NCI-H774 (cell line): Measurements from ENCODE around the gene MEFV.

Experiments used
- DNase-seq: peaks from one replicate; lab custom pipeline; 2025; lab: John Stamatoyannopoulos, UW

The MEFV gene

DNA sequence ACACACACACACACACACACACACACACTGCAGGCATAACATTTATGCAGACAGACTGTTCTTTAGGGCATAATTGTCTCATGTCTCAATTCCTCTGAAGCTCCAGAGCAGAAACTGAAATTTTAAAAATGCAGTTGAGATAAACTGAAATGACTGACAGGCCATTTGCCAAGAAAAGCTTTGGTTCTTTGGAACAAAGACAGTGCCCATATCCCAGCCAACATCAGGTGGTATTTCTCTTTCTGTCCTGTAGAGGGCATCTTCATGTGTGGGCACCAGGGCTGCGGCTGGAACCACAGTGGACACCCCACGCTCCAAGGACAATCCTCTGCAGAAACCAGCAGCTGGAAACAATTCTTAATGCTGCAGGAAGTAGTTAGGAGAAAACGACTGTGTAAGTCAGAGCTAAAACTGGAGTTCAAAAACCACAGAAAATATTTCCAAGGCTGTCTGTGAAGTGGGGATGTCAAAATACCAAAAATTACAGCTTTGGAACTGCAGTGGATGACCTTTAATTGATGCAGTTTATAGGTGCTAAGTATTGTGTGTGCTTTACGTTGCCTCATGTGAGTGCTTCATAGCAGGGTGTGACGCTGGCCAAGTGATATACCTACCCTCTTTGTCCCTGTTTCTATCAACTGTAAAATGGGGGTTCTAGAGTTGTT is 10.6 kb upstream of the MEFV start:
- no peak for DNase-seq

DNA sequence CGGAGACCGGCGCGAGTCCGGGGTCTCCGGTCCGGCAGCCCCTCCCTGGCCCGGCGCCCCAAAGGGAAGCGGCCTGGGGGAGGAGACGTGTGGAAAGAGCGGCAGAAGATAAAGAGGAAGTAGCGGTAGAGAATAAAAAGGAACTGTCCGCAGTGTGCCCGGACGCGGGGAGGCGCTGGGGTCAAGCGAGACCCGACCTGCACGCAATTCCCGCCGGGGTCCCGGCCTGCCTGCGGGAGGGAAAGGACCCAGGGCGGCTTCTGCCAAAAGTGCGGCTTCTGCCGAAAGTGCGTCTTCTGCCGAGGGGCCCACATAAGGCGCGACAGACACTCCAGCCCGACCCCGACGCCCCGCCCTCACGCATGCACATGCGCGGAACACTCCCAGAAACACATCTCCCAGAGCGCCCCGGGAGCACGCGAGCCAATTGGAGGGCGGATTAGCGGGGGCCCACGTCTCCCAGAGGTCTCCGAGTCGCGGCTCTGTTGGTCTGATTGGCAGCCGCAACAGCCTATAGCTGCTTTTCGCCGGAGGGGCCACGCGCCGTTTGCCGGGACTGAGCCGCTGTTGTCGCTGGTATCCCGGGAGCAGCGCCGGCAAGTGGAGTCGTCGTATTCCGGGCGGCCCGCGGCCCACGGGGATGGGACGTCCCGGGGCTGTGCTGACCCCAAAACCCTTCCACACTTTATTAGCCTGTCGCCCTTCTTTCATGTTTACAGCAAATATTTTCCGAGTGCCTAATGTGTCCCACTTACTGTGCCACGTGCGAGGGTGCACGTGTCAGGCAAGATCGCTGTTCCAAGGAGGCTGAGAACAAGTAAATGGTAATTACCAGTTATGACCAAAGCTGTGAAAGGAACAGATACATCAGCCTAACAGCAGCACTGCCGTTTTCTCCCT is 8.0 kb upstream of the MEFV start:
- peak; percentile 96 for DNase-seq

DNA sequence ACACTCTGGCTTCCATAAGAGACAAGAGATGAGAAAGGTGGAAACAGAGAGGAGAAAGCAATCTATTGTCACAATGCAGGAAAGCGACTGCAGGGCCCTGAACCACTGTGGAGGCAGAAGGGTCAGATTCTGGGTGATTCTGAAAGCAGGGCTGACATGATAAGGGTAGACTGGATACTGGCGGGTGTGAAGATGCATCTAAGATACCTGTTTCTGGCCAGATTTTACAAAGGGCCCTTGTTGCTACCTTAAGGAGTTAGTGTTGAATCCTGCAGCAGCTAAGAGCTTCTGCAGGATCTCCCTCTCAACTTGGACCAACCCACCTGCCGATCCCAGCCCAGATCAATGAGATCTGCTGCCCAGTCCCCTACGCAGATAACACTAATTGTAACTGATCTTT is 6.1 kb upstream of the MEFV start:
- no peak for DNase-seq

DNA sequence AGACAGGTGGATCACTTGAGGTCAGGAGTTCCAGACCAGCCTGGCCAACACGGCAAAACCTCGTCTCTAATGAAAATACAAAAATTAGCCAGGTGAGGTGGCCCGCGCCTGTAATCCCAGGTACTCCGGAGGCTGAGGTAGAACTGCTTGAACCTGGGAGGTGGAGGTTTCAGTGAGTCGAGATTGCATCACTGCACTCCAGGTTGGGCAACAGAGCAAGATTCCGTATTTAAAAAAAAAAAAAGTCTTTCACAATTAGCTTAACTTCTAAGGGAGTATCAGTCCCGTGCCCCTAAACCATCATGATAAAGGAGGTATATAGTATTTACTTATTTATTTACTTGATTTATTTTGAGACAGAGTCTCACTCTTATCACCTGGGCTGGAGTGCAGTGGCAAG is 3.4 kb upstream of the MEFV start:
- DNase-seq, result no peak

DNA sequence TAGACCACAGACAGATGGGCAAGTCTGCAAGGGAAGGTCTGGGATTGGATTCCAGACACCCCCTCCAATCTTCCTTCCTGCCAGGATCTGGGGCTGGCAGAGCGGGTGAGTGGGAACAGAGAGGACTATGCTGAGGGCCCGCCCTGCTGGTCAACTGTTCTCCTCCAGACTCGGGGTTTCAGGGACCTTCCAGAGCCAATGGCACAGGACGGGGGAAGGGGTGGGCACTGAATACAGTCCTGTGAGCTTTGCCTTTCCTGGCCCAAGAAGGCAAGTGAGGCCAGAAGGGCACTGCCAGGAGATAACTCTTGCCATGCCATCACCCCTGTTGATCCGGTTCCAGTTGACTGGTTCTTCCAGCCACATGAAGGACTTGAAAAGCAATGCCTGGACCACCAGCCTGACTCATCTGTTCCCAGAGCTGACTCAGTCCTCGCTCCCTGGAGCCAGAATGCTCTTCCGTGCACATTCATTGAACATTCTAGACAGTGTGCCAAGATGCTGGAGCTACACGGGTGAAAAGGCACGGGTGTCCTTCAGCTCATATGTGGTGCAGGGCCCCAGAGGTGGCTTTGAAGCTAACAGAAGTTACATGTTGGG is 533 bp upstream of the MEFV start:
- no peak for DNase-seq

- no peak for DNase-seq
Observed at GRCh38 chr16:3254309-3254708, 2.1 kb downstream of the MEFV start.

DNA sequence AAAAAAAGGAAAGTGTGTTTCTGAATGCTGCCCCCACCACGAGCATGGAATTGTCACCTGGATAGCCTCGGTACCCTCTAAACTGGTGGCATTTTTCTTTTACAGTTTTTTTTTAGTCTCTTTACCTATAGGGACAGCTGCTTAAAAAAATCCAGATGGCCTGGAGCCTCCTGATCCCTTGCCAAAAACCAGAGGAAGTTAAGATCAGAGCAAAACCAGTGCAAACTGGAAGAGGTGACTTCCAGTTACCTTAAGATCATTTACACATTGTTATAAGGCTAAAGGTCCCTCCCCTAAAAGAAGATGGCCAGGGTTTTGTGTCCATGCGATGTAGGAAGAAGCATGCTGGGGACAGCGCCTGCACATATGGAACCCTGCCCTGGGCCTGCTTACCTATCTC is 3.5 kb downstream of the MEFV start:
- no peak for DNase-seq

GRCh38 chr16:3249451-3249850 is 7.0 kb downstream of the MEFV start:
- DNase-seq, result no peak

DNA sequence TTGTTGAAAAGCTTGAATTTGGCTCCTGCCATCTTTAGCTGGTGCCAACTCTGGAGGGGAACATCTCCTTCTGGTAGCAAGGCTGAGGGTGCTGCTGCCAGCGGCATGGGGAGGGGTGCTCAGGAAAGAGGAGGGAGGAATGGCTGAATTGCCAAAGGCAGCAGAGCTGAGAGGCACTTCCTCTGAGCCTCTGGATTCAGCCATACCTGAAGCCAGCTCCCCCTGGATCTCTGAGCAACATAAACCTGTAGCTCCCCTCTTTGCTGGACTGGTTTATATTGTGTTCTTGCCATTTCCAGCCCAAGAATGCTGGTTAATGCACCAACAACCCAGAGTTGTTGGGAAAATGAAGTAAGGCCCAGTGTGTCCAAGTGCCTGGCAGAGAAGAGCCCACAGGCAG is 7.4 kb downstream of the MEFV start:
- DNase-seq, result no peak

GRCh38 chr16:3248596-3248995 is 7.8 kb downstream of the MEFV start:
- DNase-seq, result no peak

DNA sequence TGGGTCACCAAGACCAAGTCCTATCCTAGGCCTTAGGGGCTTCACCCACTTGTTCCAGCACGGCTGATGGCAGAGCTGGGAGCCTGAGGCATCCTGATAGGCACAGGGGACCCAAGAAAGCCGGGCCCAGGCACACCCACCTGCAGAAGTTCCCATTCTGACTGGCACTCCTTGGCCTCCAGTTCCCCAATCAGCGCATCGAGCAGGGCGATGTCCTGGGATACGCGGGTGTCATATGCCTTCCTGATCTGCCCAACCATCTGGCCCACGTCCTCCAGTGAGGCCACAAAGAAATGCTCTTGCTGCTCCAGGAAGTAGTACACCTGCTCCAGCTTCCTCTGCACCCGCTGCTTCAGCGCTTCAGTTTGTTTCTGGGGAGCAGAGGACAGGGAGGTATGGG is 9.6 kb downstream of the MEFV start:
- no peak for DNase-seq

GRCh38 chr16:3246002-3246401 is 10.4 kb downstream of the MEFV start:
- no peak for DNase-seq

- no peak for DNase-seq
Observed at GRCh38 chr16:3243882-3244281, 12.6 kb downstream of the MEFV start.

DNA sequence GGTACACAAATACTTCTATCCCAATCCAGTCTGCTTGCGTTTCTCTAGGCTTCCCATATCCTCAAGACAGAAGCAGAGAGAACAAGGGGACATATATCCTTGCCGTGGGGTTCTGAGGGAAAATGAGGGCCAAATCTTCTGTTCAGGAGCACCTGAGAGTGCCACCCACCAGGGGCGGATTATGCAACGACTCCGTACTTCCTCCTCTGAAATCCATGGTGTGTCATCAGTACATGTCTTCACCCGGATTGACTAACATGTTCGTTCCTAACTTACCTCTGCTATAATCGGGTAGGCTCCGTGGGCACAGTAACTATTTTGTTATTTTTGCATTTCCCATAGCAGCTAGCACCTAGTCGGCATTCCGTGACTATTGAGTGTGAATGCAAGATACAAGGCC is 13.7 kb downstream of the MEFV start:
- no peak for DNase-seq

GRCh38 chr16:3241761-3242160 is 14.7 kb downstream of the MEFV start:
- no peak for DNase-seq

DNA sequence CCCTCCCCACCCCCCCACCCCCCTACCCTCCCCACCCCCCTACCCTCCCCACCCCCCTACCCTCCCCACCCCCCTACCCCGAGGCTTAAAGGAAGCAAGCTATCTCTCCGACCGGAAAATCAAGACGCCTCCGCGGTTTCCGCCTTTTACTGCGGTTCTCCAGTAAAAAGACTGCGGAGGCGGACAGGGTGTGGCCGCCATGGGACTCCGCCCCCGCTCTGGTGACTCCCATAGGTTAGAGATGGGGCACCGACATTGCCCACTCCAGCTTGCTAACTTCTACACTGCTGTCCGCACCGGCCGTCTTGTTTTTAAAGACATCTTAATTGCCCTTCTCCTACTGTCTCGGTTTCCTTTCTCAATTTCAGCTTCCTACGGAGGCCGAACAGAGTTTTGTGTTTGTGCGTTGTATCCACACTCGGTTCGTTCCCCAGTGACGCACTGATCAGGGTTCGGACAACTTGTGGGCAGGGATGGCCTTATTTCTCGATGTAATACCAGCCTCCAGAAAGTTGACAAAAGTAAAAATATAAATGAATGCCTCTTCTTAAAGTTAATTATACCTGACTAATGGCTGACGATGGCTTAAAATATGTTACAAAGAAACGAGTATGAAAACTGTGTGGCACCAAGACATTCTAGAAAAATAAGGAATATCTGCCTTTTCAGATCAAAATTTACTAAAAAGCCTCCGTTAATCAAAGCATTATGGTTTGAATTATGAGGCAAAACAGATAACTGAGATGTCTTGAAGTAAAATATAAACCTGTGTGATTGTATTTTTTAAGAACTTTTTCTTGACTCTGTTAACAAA is 20.4 kb downstream of the MEFV start:
- DNase-seq, result no peak

GRCh38 chr16:3234857-3235561 is 21.4 kb downstream of the MEFV start, which contains the start of gene ZNF200:
Gene ZNF200, minus strand, starts transcription at chr16:3235158. Its CDS starts 1,403 bp downstream, at chr16:3233755.
- DNase-seq, result peak; percentile 90

DNA sequence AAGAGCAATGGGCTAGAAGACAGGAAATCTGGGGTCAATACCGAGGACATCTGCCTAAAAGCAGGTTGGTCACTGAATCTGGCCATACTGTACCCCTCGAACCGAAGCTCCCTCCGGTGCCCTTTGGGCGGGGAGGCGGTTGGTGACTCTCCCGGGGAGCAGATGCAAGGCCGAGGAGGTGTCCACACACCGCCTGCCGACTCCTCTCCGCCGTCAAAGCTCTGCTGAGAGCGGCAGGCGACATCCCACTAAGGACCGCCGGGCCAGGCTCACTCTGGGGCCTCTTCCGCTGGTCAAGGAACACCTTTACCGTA is 21.9 kb downstream of the MEFV start:
- DNase-seq, result no peak

DNA sequence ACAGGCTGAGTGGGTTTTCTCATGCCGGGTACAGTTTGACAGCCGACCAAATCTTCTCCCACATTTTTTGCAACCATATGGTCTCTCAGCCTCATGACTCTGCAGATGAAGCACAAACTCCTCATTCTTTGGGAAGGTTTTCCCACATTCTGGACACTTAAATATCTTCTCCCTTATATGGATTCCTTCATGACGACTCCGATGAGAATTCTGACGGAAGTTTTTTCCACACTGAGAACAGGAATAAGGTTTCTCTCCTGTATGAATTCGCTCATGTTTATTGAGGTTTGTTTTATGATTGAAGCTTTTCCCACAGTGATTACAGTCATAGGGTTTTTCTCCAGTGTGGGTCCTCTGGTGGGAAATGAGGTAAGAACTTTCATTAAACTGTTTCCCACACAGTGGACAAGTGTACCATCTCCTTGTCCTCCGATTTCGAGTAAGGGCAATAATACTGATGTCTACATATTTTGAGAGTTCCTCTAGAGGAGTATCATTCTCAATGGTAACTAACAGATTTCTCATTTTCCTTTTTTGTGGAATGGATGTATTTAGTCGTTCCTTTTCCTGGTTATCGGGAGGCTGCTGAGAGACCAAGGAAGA is 32.4 kb downstream of the MEFV start:
- no peak for DNase-seq

- no peak for DNase-seq
Observed at GRCh38 chr16:3220839-3221238, 35.6 kb downstream of the MEFV start.

DNA sequence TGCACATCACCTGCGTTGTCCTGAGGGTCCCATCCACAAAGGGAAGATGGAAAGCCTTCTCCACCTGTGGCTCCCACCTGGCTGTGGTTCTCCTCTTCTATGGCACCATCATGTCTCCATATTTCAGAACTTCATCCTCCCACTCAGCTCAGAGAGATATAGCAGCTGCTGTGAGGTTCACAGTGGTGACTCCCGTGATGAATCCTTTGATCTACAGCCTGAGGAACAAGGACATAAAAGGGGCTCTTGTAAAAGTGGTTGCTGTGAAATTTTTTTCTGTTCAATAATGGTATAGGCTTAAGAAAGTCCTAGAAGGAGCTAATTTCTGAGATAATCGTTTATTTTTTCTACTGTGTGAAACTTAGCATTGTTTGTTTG is 40.2 kb downstream of the MEFV start:
- no peak for DNase-seq
